ENCODE measurements around the gene FAM13C. TPM values are rescaled to one million over a fixed set of nuclear protein-coding genes. Genes with fewer than 3 reads are reported as not detected.

Gene FAM13C
- total and polyA plus RNA-seq, 9 of the 15 experiments (the other 6 are each of a cell fraction or from before 2014, with no cell fraction given), result not detected

DNA sequence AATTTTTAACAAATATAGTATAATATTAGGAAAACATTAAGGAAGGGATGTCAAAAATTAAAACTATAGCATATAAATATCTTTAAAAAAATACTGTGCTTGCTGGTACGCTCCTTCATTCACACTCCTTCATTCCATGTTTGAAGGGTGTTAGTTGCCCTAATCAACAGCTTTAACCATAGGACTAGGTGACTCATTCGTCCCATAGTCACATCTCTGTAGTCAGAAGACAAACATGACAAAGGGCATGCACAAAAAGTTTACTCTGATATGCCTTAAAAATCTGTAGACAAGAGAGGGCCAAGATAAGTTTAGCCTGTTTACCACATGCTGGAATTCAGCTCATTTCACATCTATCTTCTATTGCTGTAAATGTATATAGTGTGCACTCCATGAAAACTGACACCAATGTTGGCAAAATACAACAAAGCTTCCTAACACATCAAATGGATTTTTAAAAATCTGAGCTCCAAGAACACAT lies 646 bp downstream of the FAM13C start (continued):
- TF ChIP-seq SMAD3 (CRISPR knock-in tag; conservative IDR thresholded peaks at IDR 0.05) (no peak), ZNF212 (CRISPR knock-in tag; IDR thresholded peaks at IDR 0.05) (no peak), NCOA4 (IDR thresholded peaks at IDR 0.05; ENCODE audit: partially characterized antibody) (no peak), BMI1 (IDR thresholded peaks at IDR 0.05; ENCODE audit: low read length) (no peak), ESRRA (IDR thresholded peaks at IDR 0.05; ENCODE audit: borderline replicate concordance, low read depth) (no peak), TARDBP (IDR thresholded peaks at IDR 0.05) (no peak), RBM17 (IDR thresholded peaks at IDR 0.05; ENCODE audit: borderline replicate concordance, low read depth, low read length) (no peak)
- TF ChIP-seq, protein P1, sequence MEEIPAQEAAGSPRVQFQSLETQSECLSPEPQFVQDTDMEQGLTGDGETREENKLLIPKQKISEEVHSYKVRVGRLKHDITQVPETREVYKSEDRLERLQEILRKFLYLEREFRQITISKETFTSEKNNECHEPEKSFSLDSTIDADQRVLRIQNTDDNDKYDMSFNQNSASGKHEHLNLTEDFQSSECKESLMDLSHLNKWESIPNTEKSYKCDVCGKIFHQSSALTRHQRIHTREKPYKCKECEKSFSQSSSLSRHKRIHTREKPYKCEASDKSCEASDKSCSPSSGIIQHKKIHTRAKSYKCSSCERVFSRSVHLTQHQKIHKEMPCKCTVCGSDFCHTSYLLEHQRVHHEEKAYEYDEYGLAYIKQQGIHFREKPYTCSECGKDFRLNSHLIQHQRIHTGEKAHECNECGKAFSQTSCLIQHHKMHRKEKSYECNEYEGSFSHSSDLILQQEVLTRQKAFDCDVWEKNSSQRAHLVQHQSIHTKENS (CRISPR knock-in tag; IDR thresholded peaks at IDR 0.05), result no peak
- TF ChIP-seq, protein P2, sequence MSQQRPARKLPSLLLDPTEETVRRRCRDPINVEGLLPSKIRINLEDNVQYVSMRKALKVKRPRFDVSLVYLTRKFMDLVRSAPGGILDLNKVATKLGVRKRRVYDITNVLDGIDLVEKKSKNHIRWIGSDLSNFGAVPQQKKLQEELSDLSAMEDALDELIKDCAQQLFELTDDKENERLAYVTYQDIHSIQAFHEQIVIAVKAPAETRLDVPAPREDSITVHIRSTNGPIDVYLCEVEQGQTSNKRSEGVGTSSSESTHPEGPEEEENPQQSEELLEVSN (IDR thresholded peaks at IDR 0.05; ENCODE audit: borderline replicate concordance in 1 of 2, extremely low read depth in 1 of 2, insufficient read depth in 1 of 2, insufficient read length in 1 of 2, low read depth in 1 of 2, low read length in 1 of 2, poor library complexity in 1 of 2, severe bottlenecking in 1 of 2), result no peak
- TF ChIP-seq, protein P3, sequence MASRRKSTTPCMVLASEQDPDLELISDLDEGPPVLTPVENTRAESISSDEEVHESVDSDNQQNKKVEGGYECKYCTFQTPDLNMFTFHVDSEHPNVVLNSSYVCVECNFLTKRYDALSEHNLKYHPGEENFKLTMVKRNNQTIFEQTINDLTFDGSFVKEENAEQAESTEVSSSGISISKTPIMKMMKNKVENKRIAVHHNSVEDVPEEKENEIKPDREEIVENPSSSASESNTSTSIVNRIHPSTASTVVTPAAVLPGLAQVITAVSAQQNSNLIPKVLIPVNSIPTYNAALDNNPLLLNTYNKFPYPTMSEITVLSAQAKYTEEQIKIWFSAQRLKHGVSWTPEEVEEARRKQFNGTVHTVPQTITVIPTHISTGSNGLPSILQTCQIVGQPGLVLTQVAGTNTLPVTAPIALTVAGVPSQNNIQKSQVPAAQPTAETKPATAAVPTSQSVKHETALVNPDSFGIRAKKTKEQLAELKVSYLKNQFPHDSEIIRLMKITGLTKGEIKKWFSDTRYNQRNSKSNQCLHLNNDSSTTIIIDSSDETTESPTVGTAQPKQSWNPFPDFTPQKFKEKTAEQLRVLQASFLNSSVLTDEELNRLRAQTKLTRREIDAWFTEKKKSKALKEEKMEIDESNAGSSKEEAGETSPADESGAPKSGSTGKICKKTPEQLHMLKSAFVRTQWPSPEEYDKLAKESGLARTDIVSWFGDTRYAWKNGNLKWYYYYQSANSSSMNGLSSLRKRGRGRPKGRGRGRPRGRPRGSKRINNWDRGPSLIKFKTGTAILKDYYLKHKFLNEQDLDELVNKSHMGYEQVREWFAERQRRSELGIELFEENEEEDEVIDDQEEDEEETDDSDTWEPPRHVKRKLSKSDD (conservative IDR thresholded peaks at IDR 0.05; ENCODE audit: low read length), result no peak
- TF ChIP-seq, protein P4, sequence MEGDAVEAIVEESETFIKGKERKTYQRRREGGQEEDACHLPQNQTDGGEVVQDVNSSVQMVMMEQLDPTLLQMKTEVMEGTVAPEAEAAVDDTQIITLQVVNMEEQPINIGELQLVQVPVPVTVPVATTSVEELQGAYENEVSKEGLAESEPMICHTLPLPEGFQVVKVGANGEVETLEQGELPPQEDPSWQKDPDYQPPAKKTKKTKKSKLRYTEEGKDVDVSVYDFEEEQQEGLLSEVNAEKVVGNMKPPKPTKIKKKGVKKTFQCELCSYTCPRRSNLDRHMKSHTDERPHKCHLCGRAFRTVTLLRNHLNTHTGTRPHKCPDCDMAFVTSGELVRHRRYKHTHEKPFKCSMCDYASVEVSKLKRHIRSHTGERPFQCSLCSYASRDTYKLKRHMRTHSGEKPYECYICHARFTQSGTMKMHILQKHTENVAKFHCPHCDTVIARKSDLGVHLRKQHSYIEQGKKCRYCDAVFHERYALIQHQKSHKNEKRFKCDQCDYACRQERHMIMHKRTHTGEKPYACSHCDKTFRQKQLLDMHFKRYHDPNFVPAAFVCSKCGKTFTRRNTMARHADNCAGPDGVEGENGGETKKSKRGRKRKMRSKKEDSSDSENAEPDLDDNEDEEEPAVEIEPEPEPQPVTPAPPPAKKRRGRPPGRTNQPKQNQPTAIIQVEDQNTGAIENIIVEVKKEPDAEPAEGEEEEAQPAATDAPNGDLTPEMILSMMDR (IDR thresholded peaks at IDR 0.05 in 2 of 3, conservative IDR thresholded peaks at IDR 0.05 in 1 of 3; ENCODE audit: insufficient read depth in 2 of 3, low read depth in 1 of 3, low read length in 3 of 3), result no peak
- TF ChIP-seq, protein P5, sequence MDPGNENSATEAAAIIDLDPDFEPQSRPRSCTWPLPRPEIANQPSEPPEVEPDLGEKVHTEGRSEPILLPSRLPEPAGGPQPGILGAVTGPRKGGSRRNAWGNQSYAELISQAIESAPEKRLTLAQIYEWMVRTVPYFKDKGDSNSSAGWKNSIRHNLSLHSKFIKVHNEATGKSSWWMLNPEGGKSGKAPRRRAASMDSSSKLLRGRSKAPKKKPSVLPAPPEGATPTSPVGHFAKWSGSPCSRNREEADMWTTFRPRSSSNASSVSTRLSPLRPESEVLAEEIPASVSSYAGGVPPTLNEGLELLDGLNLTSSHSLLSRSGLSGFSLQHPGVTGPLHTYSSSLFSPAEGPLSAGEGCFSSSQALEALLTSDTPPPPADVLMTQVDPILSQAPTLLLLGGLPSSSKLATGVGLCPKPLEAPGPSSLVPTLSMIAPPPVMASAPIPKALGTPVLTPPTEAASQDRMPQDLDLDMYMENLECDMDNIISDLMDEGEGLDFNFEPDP (CRISPR knock-in tag; IDR thresholded peaks at IDR 0.05), result no peak
